NOMO-1 treated with DMSO at 0.1 percent for 48 hours (cell line): ENCODE results near the gene DBP.

Source experiments
- DNase-seq: peaks from one replicate; lab custom pipeline; 2025; ENCODE audit not compliant: unreplicated experiment; lab: John Stamatoyannopoulos, UW

DBP gene

GRCh38 chr19:48628486-48629296, 8.5 kb downstream of the DBP start:
- DNase-seq, result no peak

GRCh38 chr19:48627865-48628314, 9.3 kb downstream of the DBP start:
- DNase-seq, result no peak

DNA sequence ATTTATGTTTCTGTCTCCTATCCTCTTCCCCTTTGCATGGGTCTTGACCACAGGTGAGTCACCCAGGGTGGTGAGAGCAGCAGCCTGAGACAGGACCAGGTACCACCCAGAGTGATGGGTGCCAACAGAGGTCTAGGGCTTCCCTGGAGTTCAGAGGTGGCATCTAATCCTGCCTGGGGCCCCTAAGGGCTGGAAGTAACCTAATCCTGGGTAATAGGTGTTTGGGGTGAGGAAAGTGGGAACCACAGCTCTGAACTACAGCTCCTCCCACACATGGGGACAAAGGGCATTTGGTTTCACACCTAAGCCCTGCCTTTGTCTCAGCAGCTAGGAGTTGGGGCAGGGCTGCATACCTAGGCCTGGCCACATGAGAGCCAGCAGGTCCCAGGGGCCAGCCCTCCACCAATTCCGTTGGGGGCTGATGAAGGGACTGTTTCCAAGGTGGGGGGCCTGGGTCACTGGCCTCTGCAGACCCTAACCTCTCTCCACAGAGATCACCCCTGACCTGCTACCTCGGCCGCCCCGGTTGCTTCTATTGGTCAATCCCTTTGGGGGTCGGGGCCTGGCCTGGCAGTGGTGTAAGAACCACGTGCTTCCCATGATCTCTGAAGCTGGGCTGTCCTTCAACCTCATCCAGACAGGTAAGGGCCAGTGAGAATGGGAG, 9.8 kb downstream of the DBP start:
- DNase-seq, result peak; percentile 18

GRCh38 chr19:48625891-48626327, 11.3 kb downstream of the DBP start:
- no peak for DNase-seq

DNA sequence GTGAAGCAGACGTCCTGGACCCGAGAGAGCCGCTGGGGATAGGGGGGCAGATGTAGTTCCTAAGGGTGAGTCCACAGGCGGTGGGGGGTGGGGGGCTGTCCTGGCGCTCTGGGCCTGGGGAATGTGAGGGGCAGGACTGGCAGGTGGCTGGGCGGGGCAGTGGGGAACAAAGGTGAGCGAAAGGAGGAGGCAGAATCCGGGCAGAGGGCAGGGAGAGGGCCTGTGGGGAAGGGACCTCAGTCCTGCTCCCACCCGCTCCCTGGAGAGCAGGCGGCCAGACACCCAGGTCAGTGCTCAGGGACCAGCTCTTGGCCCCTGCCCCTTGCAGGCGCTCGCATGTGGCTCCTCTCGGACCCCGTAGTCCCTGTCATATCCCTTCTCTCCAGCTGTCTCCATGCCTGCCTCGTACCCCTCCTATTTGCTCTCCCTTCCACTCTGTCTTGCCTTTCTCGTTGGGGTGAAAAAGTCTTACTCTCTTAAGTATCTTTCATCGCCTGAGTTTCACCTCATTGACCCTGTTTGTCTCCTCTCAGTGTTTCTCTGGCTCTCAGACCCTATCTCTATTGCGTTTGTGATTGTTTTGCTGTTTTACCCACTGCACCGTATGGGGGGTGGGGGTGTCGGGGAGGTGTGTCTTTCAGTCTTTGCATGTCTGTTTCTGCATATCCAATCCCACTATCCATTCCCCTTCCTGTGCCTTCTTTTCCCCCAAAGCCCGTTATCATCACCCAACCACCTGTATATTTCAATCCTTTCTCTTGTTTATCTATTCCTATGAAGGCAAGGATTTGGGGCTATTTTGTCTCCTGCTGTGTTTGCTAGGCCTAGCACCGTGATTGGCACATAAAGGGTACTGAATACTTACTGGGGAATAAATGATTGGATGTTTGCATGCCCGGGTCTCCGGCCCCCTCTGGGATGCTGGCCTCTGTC, 12.1 kb downstream of the DBP start:
- no peak for DNase-seq

DNA sequence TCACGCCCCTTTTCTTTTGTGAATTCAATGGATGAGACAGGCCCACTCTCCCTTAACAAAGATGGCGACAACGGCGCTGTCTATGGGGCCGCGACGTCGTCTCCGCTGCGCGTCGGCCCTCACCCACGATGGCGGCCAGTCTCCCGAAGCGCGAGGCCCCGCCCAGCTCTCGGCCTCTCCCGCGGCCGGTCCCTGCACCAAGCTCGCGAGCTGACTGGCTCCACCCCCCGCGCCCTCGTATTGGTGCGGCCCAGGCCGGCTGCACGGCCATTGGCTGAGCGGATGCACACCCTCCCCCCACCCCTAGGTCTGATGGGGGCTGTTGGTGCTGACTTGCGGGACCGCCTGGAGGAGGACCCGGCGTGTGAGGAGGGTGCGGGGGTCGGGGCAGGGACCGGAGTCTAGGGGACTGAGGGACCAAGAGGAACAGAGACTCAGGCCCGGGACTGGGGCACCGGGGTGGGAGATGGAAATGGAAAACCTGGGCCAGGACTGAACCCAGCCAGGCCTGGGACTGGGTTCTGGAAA, 13.0 kb downstream of the DBP start:
- DNase-seq, result no peak

DNA sequence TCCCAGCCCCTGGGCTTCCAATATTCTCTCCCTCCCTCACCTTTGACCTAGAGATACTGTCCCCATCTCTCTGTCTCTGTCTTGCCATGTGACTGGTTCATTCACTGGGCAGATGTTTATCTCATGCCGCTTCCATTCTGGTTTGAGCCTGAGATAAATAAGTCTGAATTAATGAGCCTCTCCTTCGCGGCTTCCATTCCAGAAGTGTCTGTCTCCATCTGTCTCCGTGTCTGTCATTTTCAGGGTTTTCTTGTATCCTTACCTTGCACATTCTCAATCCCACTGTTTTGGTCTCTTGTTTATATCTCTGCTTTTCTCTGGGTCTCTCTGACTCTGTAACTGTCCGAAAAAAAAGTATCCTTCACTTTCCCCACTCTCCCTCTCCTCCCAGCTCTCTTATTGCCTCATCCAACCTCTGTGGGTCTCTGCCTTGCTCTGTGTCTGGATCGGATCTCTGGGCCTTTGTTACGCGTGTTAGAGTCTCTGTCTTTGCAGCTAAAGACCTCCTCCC, 13.6 kb downstream of the DBP start:
- no peak for DNase-seq

GRCh38 chr19:48619692-48620585, 17.2 kb downstream of the DBP start:
- DNase-seq, result peak; percentile 27

DNA sequence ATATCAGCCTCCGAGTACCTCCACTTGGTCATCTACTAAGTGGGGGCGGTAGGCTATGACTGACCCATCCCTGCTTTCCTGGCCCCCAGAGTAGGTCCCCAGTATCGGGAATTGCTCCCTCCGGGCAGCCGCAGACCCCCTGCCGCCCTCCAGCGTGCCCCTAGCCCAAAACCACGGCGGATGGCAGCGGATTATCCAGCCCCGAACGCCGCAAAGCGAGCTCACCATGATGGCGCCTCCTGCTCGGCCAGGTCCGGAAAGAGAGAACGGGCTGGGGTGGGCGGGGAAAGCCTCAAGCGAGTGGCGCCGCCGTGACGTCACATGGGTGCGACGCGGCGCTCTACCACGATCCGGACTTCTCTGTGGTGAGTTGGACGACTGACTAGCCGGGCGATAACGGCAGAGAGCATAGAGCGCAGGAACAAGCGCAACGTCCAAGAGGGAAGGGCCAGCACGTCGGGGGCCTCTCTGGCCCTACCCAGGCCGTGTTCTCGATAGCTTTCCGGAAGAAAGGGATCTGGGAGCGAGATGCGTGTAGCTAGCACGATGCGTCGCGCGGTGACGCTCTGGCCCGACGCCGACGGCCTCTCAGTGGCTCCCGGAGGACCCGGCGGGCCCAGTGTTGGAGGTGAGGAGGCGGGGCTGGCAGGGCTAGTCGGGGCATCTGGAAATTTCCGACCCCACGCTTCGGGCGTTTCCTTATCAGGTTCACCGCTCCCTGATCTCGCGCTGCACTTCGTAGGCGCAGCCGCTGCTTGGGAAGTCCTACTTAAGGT, 18.1 kb downstream of the DBP start, which contains the start of the genes RPL18 and SPHK2:
RPL18 (minus strand) TSS at position 263 of the 776 bp plus-strand sequence; CDS start at position 228, 35 bp downstream.
SPHK2 (plus strand) TSS at position 591 of the 776 bp plus-strand sequence. CDS start 1,009 bp downstream, outside the sequence.
- DNase-seq, result peak; percentile 100

DNA sequence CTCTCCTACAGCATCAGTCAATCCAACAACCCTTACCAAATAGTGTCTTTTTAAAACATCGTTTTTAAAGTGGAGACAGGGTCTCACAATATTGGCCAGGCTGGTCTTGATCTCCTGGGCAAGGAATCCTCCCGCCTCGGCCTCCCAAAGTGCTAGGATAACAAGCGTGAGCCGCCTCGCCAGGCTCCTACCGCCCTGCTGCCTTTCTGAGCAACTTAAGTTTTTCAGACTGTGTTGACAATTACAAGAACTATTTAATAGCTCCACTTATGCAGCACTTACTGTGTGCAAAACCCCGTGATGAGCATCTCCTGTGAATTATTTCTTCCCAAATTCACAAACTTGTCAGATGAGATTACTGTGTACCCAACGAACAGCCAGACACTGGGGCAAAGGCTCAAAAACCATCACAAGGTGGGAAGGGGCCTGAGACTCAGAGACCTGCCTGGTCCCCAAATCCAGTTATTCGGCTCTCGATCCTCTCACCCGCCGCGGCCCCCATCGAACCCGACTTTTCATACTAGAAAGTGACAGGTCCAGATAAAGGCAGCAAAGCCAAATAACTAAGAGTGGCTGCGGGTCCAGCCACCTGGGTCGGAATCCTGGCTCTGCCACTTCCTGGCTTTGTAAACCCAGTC, 18.8 kb downstream of the DBP start:
- DNase-seq, result no peak

- DNase-seq, result no peak
Measured at GRCh38 chr19:48617146-48617937, 19.8 kb downstream of the DBP start.

GRCh38 chr19:48616491-48617056, 20.6 kb downstream of the DBP start:
- no peak for DNase-seq

DNA sequence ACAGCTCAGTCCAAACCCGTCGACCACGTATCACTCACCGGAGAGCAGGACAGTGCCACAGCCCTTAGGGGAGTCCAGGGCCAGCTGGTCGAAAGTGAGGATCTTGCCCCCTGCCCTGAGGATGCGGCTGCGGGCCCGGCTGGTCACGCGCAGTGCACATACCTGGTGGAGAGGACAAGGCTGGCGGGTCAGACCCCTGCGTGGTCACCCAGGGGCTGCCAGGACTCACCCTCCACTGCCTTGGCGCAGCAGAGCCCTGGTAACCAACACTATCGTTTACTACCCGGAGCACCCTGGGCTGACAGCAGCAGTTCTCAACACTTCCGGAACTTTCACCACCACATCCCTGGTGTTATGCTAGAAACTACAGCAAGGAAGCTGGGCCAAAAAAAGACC, 21.1 kb downstream of the DBP start:
- no peak for DNase-seq

- no peak for DNase-seq
Measured at GRCh38 chr19:48615231-48616040, 21.7 kb downstream of the DBP start.

DNA sequence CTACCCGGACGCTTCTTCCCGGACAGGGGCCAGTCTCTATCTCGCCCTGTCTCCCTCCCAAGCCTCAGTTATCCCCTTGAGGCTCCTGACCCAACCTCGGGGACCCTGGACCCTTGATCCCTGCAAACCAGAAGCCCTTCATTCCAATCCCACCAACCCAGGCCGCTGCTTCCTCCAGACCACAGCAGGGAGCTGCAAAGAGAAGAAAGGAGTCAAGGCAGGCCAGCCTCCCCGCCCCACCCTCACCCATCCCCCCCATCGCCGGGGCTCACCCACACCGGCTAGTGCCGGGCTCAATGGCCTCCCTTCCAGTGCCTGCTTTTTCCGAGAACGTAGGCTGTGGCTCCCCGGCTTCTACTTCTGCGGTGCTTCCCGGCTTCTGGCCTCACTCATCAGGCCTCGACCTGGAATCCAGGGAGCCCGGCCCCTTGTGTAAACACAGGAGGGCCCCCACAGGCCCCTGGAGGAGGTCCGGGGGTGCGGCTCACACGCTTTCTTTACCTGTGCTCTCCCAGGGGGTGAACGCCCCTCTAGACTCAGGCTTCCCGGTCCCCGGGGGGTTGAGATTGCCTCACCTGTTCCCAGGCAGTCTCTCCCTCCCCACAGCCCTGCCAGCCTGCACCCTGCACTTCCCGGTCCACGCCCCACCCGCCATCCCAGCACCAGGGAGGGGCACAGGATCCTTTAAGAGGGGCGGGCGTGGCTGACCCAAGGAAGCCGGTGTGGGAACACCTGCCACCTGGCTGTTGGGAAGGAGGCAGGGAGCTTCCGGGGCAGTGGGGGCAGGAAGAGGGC, 22.5 kb downstream of the DBP start, which contains the start of gene FAM83E:
FAM83E (minus strand) TSS at position 641 of the 795 bp plus-strand sequence. CDS start 1,704 bp downstream, outside the sequence.
- no peak for DNase-seq
